DMS 273 (cell line): ENCODE data around the gene MLN.

Experiments used
- DNase-seq: peaks from one replicate; lab custom pipeline; 2025; ENCODE audit not compliant: unreplicated experiment; lab: John Stamatoyannopoulos, UW

MLN gene

GRCh38 chr6:33772902-33773472 lies 30.8 kb downstream of the MLN start:
- peak; percentile 48 for DNase-seq

- DNase-seq = peak; percentile 60
Measured at GRCh38 chr6:33772082-33772830, 31.5 kb downstream of the MLN start.

- DNase-seq = peak; percentile 97
Measured at GRCh38 chr6:33771146-33772081, 32.4 kb downstream of the MLN start.

- no peak for DNase-seq
Measured at GRCh38 chr6:33770833-33771145, 33.0 kb downstream of the MLN start.

- DNase-seq = peak; percentile 40
Measured at GRCh38 chr6:33770124-33770832, 33.5 kb downstream of the MLN start.

GRCh38 chr6:33769248-33769821 lies 34.5 kb downstream of the MLN start:
- DNase-seq = peak; percentile 50

- DNase-seq = peak; percentile 87
Measured at GRCh38 chr6:33768644-33769120, 35.1 kb downstream of the MLN start.

- DNase-seq = peak; percentile 38
Measured at GRCh38 chr6:33766921-33767907, 36.6 kb downstream of the MLN start.

GRCh38 chr6:33765368-33765767 lies 38.4 kb downstream of the MLN start:
- no peak for DNase-seq

- no peak for DNase-seq
Measured at GRCh38 chr6:33764036-33764435, 39.8 kb downstream of the MLN start.

GRCh38 chr6:33763483-33763882 lies 40.3 kb downstream of the MLN start:
- DNase-seq = no peak

GRCh38 chr6:33762713-33763112 lies 41.1 kb downstream of the MLN start:
- peak; percentile 64 for DNase-seq

GRCh38 chr6:33761922-33762629 lies 41.7 kb downstream of the MLN start:
- peak; percentile 78 for DNase-seq

GRCh38 chr6:33761581-33761921 lies 42.3 kb downstream of the MLN start:
- no peak for DNase-seq

GRCh38 chr6:33759887-33760629 lies 43.7 kb downstream of the MLN start:
- peak; percentile 35 for DNase-seq

- no peak for DNase-seq
Measured at GRCh38 chr6:33758815-33759216, 45.0 kb downstream of the MLN start.

- no peak for DNase-seq
Measured at GRCh38 chr6:33757906-33758305, 45.9 kb downstream of the MLN start.

GRCh38 chr6:33757113-33757512 lies 46.7 kb downstream of the MLN start:
- no peak for DNase-seq
